HUDEP-2 (cell line): ENCODE data around the gene PDE6C.

Experiments used
- DNase-seq, 76 experiments: peaks; one replicate each; lab custom pipeline; 2025; ENCODE audit not compliant: unreplicated experiment in 76 of 76; lab: John Stamatoyannopoulos, UW

Gene PDE6C

GRCh38 chr10:93593749-93594148, 18.6 kb upstream of the PDE6C start:
- no peak for DNase-seq

GRCh38 chr10:93594518-93594917, 17.8 kb upstream of the PDE6C start:
- DNase-seq, result no peak

GRCh38 chr10:93595378-93596161, 16.8 kb upstream of the PDE6C start:
- DNase-seq, result no peak

GRCh38 chr10:93596539-93596938, 15.8 kb upstream of the PDE6C start:
- peak in 1 of 76 experiments; percentile 0 for DNase-seq

- no peak for DNase-seq
Observed at GRCh38 chr10:93597075-93597599, 15.2 kb upstream of the PDE6C start.

- no peak for DNase-seq
Observed at GRCh38 chr10:93598157-93598556, 14.2 kb upstream of the PDE6C start.

GRCh38 chr10:93599335-93599734, 13.0 kb upstream of the PDE6C start:
- no peak for DNase-seq

- DNase-seq, result no peak
Observed at GRCh38 chr10:93599778-93600177, 12.6 kb upstream of the PDE6C start.

GRCh38 chr10:93600446-93601145, 11.7 kb upstream of the PDE6C start:
- no peak for DNase-seq

GRCh38 chr10:93601146-93601773, 11.1 kb upstream of the PDE6C start, which contains the start of gene RBP4:
TSS of gene RBP4 (minus strand) at chr10:93601235. CDS start at chr10:93601028, 207 bp downstream.
- no peak for DNase-seq

GRCh38 chr10:93601774-93602162, 10.6 kb upstream of the PDE6C start:
- DNase-seq, result no peak

GRCh38 chr10:93603023-93603422, 9.3 kb upstream of the PDE6C start:
- DNase-seq, result no peak

- no peak for DNase-seq
Observed at GRCh38 chr10:93604146-93604545, 8.2 kb upstream of the PDE6C start.

GRCh38 chr10:93608421-93608820, 3.9 kb upstream of the PDE6C start:
- DNase-seq, result no peak

GRCh38 chr10:93613126-93613525, 789 bp downstream of the PDE6C start:
- no peak for DNase-seq

GRCh38 chr10:93614101-93614825, 1.9 kb downstream of the PDE6C start:
- DNase-seq, result no peak

- DNase-seq, result no peak
Observed at GRCh38 chr10:93615576-93616235, 3.4 kb downstream of the PDE6C start.

- DNase-seq, result no peak
Observed at GRCh38 chr10:93620925-93621324, 8.6 kb downstream of the PDE6C start.

- DNase-seq, result no peak
Observed at GRCh38 chr10:93622942-93623341, 10.6 kb downstream of the PDE6C start.

GRCh38 chr10:93628858-93629257, 16.5 kb downstream of the PDE6C start:
- no peak for DNase-seq
